Activated CD4-positive, alpha-beta T cell treated with anti-CD3 and anti-CD28 coated beads, Interleukin-2, Interleukin-4, amounts not matched to agents 100 ng/mL and 50 ng/mL, durations not matched to agents 16 hours and 8 hours (primary cell): ENCODE measurements around the gene MEA1.
"Not testable (repeated sequence)": the region's sequence is repeated elsewhere in the genome, so short reads cannot be mapped to it uniquely, and the experiment has no call there.

Experiments
- DNase-seq: peaks from one replicate; pipeline ENCODE4 v3.0.0-alpha.2; 2020; ENCODE audit warnings: low spot score

MEA1 gene

GRCh38 chr6:43009124-43009523 lies 4.6 kb downstream of the MEA1 start:
- peak; percentile 32 for DNase-seq

- DNase-seq, result no peak
Observed at GRCh38 chr6:43007126-43007525, 6.6 kb downstream of the MEA1 start.

- no peak for DNase-seq
Observed at GRCh38 chr6:43006251-43006650, 7.5 kb downstream of the MEA1 start.

- no peak for DNase-seq
Observed at GRCh38 chr6:43005844-43006243, 7.9 kb downstream of the MEA1 start.

- no peak for DNase-seq
Observed at GRCh38 chr6:43001843-43002242, 11.9 kb downstream of the MEA1 start.

- DNase-seq, result not testable (repeated sequence)
Observed at GRCh38 chr6:42998205-42998604, 15.5 kb downstream of the MEA1 start.

- no peak for DNase-seq
Observed at GRCh38 chr6:42996513-42996912, 17.2 kb downstream of the MEA1 start.

GRCh38 chr6:42993445-42993844 lies 20.3 kb downstream of the MEA1 start:
- no peak for DNase-seq

- no peak for DNase-seq
Observed at GRCh38 chr6:42989923-42990322, 23.8 kb downstream of the MEA1 start.

- no peak for DNase-seq
Observed at GRCh38 chr6:42988486-42989020, 25.2 kb downstream of the MEA1 start.

GRCh38 chr6:42987533-42988451 lies 26.0 kb downstream of the MEA1 start:
- no peak for DNase-seq

- DNase-seq, result no peak
Observed at GRCh38 chr6:42984924-42985475, 28.7 kb downstream of the MEA1 start.

- DNase-seq, result peak; percentile 99
Observed at GRCh38 chr6:42984001-42984923, 29.5 kb downstream of the MEA1 start, which contains the start of gene PPP2R5D. Gene PPP2R5D, plus strand, starts transcription at chr6:42984570. Its CDS starts 108 bp downstream, at chr6:42984678.

GRCh38 chr6:42981836-42982235 lies 31.9 kb downstream of the MEA1 start:
- no peak for DNase-seq

- DNase-seq, result no peak
Observed at GRCh38 chr6:42979523-42980177, 34.1 kb downstream of the MEA1 start.

- peak; percentile 97 for DNase-seq
Observed at GRCh38 chr6:42978839-42979522, 34.8 kb downstream of the MEA1 start, which contains the start of gene PEX6. Gene PEX6, minus strand, starts transcription at chr6:42979181. Its CDS starts 31 bp downstream, at chr6:42979150.

- DNase-seq, result no peak
Observed at GRCh38 chr6:42978487-42978838, 35.3 kb downstream of the MEA1 start.

- no peak for DNase-seq
Observed at GRCh38 chr6:42974919-42975505, 38.7 kb downstream of the MEA1 start.

GRCh38 chr6:42973926-42974325 lies 39.8 kb downstream of the MEA1 start:
- no peak for DNase-seq

- no peak for DNase-seq
Observed at GRCh38 chr6:42971746-42972327, 41.9 kb downstream of the MEA1 start.
